ENCODE data around the gene ITPK1. TPM values are rescaled to one million over a fixed set of nuclear protein-coding genes. Genes with fewer than 3 reads are reported as not detected.

The ITPK1 gene
- total RNA-seq, 1 experiment from 2014 or later: 25.9 TPM

DNA sequence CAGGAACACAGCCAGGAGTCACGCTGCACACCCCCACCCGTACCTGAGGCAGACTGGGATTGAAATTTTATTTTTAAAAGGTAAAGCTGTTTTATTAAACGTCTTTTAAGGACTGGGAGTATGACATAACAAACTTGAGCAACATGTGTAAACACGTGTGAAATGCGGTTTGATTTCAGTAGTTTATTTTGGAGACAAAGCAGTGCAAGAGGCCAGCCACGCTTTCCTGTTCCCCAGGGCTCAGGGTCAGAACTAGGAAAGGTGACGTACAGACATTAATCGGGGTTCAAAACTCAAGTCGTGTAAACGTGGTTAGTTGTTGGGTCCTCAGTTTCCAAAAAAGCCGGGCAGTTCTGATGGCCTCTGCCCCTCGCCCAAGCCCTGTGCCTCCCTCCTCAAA lies 176.0 kb downstream of the ITPK1 start:
- in situ Hi-C loops (cut with HindIII; ENCODE audit: low pct_unique_long_range_greater_than_20kb, low sequenced_read_pairs): no loop called here
- ATAC-seq: no peak
- CTCF ChIA-PET: no interaction called here

DNA sequence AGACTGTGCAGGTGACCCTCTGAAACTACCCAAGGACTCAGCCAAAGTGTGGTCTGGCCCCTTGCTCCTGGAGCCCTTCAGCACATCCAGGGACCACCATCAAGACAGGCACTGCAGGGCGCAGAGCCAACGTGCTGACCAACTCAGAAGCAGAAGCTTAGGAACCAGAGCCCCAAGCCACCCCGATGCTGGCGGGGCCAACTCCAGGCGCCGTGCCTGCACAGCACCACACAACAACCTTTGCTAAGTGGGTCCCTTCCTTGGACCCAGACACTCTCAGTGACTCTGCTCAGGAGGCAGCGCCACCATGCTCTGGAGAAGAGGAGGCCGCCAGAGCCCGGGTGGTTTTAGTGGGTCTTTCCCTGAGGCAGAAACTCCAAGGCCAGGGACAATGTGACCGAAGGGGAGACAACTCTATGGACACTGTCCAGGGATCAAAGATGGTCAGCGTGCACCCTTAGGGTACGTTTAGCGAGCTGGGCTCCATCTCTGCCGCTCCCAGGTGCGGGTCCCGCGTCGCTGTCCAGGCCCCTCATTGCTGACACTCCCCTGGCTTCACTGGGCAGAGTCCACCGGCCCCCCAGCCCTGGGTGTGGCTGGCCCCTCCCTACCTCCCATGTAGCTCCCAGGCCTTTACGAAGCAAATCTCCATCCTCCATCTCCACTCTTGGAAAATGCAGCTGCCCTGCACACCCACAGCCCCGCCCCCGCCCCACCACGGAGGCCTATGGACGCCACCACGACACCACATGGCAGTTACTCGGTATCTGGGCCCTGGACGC lies 176.6 kb downstream of the ITPK1 start:
- BruUV-seq (replicated peaks): no TSS peak
- Histone ChIP-seq H3K36me3 (ENCODE audit: control insufficient read depth, insufficient read depth, low read length) (no peaks in the 10 kb centered on the region), H3K27me3 (ENCODE audit: control insufficient read depth, insufficient read depth, low read length) (no peaks in the 10 kb centered on the region), H3K27ac (ENCODE audit: low read length) (no peak overlapping the region), H3K4me1 (ENCODE audit: control insufficient read depth, insufficient read depth, low read length) (no peaks in the 10 kb centered on the region), H3K9me3 (ENCODE audit: control insufficient read depth, insufficient read depth, low read depth, low read length) (no peaks in the 10 kb centered on the region), H3K4me3 (ENCODE audit: low read depth in 2 of 2, low read length in 2 of 2) (no peak overlapping the region)
- ChIA-PET CTCF (no interaction called here), POLR2A (no interaction called here)
- intact Hi-C loops (cut with micrococcal nuclease; ENCODE audit: unreplicated experiment): no loop called here
- no peak for ATAC-seq
- in situ Hi-C loops (cut with HindIII; ENCODE audit: low pct_unique_long_range_greater_than_20kb, low sequenced_read_pairs): no loop called here
- TF ChIP-seq, protein P1, sequence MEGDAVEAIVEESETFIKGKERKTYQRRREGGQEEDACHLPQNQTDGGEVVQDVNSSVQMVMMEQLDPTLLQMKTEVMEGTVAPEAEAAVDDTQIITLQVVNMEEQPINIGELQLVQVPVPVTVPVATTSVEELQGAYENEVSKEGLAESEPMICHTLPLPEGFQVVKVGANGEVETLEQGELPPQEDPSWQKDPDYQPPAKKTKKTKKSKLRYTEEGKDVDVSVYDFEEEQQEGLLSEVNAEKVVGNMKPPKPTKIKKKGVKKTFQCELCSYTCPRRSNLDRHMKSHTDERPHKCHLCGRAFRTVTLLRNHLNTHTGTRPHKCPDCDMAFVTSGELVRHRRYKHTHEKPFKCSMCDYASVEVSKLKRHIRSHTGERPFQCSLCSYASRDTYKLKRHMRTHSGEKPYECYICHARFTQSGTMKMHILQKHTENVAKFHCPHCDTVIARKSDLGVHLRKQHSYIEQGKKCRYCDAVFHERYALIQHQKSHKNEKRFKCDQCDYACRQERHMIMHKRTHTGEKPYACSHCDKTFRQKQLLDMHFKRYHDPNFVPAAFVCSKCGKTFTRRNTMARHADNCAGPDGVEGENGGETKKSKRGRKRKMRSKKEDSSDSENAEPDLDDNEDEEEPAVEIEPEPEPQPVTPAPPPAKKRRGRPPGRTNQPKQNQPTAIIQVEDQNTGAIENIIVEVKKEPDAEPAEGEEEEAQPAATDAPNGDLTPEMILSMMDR (IDR thresholded peaks at IDR 0.05): no peak
- TF ChIP-seq SIN3A (IDR thresholded peaks at IDR 0.05; ENCODE audit: borderline replicate concordance, insufficient read depth, low read depth, low read length) (no peak), TCF7L2 (IDR thresholded peaks at IDR 0.05; ENCODE audit: low read depth, low read length) (no peak), POLR2AphosphoS5 (IDR thresholded peaks at IDR 0.05; ENCODE audit: low read depth, low read length) (no peak)
- TF ChIP-seq, protein P2, sequence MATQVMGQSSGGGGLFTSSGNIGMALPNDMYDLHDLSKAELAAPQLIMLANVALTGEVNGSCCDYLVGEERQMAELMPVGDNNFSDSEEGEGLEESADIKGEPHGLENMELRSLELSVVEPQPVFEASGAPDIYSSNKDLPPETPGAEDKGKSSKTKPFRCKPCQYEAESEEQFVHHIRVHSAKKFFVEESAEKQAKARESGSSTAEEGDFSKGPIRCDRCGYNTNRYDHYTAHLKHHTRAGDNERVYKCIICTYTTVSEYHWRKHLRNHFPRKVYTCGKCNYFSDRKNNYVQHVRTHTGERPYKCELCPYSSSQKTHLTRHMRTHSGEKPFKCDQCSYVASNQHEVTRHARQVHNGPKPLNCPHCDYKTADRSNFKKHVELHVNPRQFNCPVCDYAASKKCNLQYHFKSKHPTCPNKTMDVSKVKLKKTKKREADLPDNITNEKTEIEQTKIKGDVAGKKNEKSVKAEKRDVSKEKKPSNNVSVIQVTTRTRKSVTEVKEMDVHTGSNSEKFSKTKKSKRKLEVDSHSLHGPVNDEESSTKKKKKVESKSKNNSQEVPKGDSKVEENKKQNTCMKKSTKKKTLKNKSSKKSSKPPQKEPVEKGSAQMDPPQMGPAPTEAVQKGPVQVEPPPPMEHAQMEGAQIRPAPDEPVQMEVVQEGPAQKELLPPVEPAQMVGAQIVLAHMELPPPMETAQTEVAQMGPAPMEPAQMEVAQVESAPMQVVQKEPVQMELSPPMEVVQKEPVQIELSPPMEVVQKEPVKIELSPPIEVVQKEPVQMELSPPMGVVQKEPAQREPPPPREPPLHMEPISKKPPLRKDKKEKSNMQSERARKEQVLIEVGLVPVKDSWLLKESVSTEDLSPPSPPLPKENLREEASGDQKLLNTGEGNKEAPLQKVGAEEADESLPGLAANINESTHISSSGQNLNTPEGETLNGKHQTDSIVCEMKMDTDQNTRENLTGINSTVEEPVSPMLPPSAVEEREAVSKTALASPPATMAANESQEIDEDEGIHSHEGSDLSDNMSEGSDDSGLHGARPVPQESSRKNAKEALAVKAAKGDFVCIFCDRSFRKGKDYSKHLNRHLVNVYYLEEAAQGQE (IDR thresholded peaks at IDR 0.05; ENCODE audit: insufficient read depth in 1 of 2, low read depth in 2 of 2, low read length in 1 of 2): no peak
- no peak for DNase-seq (ENCODE audit: low read depth, low spot score)

More for the DNA sequence above, 176.0 kb downstream of the ITPK1 start:
- no peak overlapping the region for H3K4me3 ChIP-seq (ENCODE audit: low read depth in 2 of 2, low read length in 2 of 2)
- H3K27me3 ChIP-seq (ENCODE audit: control insufficient read depth, insufficient read depth, low read length): no peaks in the 10 kb centered on the region
- no peaks in the 10 kb centered on the region for H3K9me3 ChIP-seq (ENCODE audit: control insufficient read depth, insufficient read depth, low read depth, low read length)
- H3K4me1 ChIP-seq (ENCODE audit: control insufficient read depth, insufficient read depth, low read length): no peaks in the 10 kb centered on the region
- no peaks in the 10 kb centered on the region for H3K36me3 ChIP-seq (ENCODE audit: control insufficient read depth, insufficient read depth, low read length)
- H3K27ac ChIP-seq (ENCODE audit: low read length): no peak overlapping the region
- no TSS peak for BruUV-seq (replicated peaks)
- intact Hi-C loops (cut with micrococcal nuclease; ENCODE audit: unreplicated experiment): no loop called here
- TF ChIP-seq, protein P1 (IDR thresholded peaks at IDR 0.05): no peak
- TF ChIP-seq TCF7L2 (IDR thresholded peaks at IDR 0.05; ENCODE audit: low read depth, low read length): no peak
- TF ChIP-seq, protein P2 (IDR thresholded peaks at IDR 0.05; ENCODE audit: insufficient read depth in 1 of 2, low read depth in 2 of 2, low read length in 1 of 2): no peak
- no peak for TF ChIP-seq POLR2AphosphoS5 (IDR thresholded peaks at IDR 0.05; ENCODE audit: low read depth, low read length)
- no peak for TF ChIP-seq SIN3A (IDR thresholded peaks at IDR 0.05; ENCODE audit: borderline replicate concordance, insufficient read depth, low read depth, low read length)
- POLR2A ChIA-PET: no interaction called here
- DNase-seq (ENCODE audit: low read depth, low spot score): no peak

All from Panc1 (cell line).